ENCODE data around the gene KCNQ2. TPM values are rescaled to one million over a fixed set of nuclear protein-coding genes. Genes with fewer than 3 reads are reported as not detected.

KCNQ2 gene
- total RNA-seq, 2 donors from 2014 or later: 1.8 to 3.0 TPM

DNA sequence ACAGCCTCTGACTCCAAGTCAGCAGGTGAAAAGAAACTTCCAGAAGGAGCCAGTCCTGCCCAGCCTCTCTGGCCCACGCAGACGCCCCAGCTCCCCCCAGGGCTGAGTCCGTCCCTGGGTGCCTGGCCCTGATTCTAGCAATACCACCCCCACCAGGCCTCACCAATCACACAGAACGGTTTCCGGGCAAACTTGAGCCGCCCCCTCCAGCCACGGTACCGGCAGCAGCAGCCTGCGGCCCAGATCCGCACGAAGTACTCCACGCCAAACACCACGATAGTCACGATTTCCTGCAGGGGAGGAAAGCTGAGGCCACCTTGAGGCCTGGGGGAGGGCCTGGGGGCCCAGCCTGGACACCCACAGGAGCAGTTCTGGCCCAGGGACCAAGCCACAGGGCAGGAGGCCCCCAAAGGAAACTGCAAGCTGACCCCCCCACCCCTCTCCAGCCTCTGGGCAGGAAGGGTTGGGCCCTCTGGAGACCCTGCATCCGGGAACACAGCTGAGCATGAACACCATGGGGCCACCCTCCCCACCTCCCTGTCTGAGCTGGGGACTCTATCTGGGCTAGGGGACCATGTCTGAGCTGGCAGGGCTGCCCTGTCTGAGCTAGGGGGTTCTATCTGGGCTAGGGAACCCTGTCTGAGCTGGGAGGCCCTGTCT lies 27.2 kb downstream of the KCNQ2 start:
- no peak for DNase-seq
- H3K9me3 ChIP-seq: no peaks in the 10 kb centered on the region
- H3K27ac ChIP-seq: no peak overlapping the region
- ATAC-seq: no peak
- no peaks in the 10 kb centered on the region for H3K4me1 ChIP-seq
- no peaks in the 10 kb centered on the region for H3K36me3 ChIP-seq (replicated peaks in 1 of 2; ENCODE audit: insufficient read depth in 1 of 2, low read depth in 2 of 2)
- no peak overlapping the region for H3K4me3 ChIP-seq
- 64 to 82% methylated on average over 5 to 15 of the region's 15 CpGs for WGBS, 2 donors
- intact Hi-C loops (cut with DNase I): no loop called here
- TF ChIP-seq, protein P1, sequence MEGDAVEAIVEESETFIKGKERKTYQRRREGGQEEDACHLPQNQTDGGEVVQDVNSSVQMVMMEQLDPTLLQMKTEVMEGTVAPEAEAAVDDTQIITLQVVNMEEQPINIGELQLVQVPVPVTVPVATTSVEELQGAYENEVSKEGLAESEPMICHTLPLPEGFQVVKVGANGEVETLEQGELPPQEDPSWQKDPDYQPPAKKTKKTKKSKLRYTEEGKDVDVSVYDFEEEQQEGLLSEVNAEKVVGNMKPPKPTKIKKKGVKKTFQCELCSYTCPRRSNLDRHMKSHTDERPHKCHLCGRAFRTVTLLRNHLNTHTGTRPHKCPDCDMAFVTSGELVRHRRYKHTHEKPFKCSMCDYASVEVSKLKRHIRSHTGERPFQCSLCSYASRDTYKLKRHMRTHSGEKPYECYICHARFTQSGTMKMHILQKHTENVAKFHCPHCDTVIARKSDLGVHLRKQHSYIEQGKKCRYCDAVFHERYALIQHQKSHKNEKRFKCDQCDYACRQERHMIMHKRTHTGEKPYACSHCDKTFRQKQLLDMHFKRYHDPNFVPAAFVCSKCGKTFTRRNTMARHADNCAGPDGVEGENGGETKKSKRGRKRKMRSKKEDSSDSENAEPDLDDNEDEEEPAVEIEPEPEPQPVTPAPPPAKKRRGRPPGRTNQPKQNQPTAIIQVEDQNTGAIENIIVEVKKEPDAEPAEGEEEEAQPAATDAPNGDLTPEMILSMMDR (IDR thresholded peaks at IDR 0.05): no peak
- no peak for TF ChIP-seq POLR2A (IDR thresholded peaks at IDR 0.05)
- no peaks in the 10 kb centered on the region for H3K27me3 ChIP-seq

DNA sequence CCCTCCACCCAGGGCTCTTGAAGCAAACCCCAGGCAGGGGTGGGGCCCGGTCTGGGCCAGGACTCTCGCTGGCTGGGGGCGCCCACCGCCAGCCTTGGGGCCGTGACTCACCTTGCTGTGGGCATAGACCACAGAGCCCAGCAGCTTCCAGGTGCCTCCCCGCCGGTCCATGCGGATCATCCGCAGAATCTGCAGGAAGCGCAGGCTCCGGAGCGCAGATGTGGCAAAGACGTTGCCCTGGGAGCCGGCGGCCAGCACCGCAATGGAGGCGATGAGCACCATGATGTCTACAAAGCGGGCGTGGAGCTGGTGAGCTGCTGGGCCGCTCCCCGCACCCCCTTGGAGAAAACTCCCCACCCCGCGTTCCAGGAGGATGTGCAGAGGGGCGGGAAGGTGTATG lies 27.9 kb downstream of the KCNQ2 start:
- Histone ChIP-seq H3K9me3 (no peaks in the 10 kb centered on the region), H3K27ac (no peak overlapping the region), H3K4me1 (no peaks in the 10 kb centered on the region), H3K36me3 (replicated peaks in 1 of 2; ENCODE audit: insufficient read depth in 1 of 2, low read depth in 2 of 2) (no peaks in the 10 kb centered on the region), H3K27me3 (no peaks in the 10 kb centered on the region), H3K4me3 (no peak overlapping the region)
- intact Hi-C loops (cut with DNase I): no loop called here
- ATAC-seq: no peak
- no peak for TF ChIP-seq POLR2A (IDR thresholded peaks at IDR 0.05)
- TF ChIP-seq, protein P1 (IDR thresholded peaks at IDR 0.05): no peak
- no peak for DNase-seq
- 77% methylated on average over 23 of the region's 24 CpGs; no CpG with 5 or more reads in 1 of the 2 donors for WGBS, 2 donors

DNA sequence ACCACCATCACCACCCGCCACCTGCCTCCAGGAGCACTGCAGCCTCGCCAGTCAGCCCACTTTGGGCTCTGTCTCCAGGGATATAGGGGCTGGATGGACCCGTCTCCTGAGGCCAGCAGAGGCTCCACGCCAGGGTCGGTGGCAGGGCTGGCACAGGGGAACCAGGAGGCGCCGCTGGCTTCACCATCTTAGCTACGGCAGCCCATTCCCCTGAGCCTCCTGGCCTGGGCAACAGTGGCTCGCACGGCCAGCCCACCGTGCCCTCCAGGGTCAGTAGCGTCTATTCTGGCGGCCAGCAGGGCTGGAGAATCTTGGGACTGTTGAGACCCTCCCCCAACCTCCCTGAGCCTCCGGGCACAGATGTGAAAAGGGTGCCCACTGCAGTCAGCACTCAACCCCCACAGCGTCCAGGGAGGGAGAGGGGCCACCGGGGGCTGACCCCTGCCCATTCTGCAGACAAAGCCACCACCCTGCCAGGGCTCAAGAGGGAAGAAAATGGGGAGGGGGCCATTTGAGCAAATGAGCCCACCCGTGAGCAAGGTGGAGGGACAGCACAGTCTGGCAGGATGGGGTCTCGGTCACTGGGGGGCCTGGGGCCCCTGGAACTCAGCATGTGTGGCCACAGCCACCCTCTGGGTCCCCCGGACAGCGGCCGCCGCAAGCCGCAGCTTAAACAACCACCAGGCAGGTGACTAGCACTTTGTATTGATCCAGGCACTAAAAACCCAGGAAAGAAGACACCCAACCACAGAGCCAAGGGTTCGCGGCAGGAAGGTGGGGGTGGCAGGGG lies 28.7 kb downstream of the KCNQ2 start:
- H3K9me3 ChIP-seq: no peaks in the 10 kb centered on the region
- no peak for DNase-seq
- no peak overlapping the region for H3K27ac ChIP-seq
- no peaks in the 10 kb centered on the region for H3K27me3 ChIP-seq
- 60 to 65% methylated on average over 12 to 23 of the region's 25 CpGs for WGBS, 2 donors
- no peaks in the 10 kb centered on the region for H3K4me1 ChIP-seq
- no peak for ATAC-seq
- no peak overlapping the region for H3K4me3 ChIP-seq
- TF ChIP-seq, protein P1 (IDR thresholded peaks at IDR 0.05): no peak
- no peak for TF ChIP-seq POLR2A (IDR thresholded peaks at IDR 0.05)
- intact Hi-C loops (cut with DNase I): no loop called here
- H3K36me3 ChIP-seq (replicated peaks in 1 of 2; ENCODE audit: insufficient read depth in 1 of 2, low read depth in 2 of 2): no peaks in the 10 kb centered on the region

DNA sequence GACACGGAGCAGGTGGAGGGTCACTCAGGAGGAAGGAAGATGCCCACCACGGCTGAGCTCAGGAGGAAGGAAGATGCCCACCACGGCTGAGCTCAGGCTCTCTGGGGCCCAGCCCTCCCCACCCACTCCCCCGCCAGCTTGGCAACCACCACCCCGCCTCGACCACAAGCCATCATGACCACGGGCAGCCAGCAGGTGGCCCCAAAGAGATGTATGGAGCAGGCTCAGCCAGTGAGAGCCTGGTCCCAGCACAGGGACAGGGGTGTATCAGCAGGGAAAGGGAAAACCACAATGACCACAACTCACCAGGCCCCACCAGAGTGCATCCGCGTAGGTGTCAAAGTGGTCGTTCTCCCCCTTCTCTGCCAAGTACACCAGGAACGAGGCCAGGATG lies 30.4 kb downstream of the KCNQ2 start:
- Histone ChIP-seq H3K4me3 (no peak overlapping the region), H3K36me3 (replicated peaks in 1 of 2; ENCODE audit: insufficient read depth in 1 of 2, low read depth in 2 of 2) (no peaks in the 10 kb centered on the region), H3K27ac (no peak overlapping the region), H3K4me1 (no peaks in the 10 kb centered on the region), H3K27me3 (no peaks in the 10 kb centered on the region), H3K9me3 (no peaks in the 10 kb centered on the region)
- intact Hi-C loops (cut with DNase I): no loop called here
- TF ChIP-seq POLR2A (IDR thresholded peaks at IDR 0.05): no peak
- TF ChIP-seq, protein P1 (IDR thresholded peaks at IDR 0.05): peak in 5 of 7 experiments; percentile 15 to 36 (median 27)
- peak; percentile 49 for ATAC-seq
- peak; percentile 43 to 74 (median 56) for DNase-seq
- 21 to 48% methylated on average over 6 to 11 of the region's 11 CpGs for WGBS, 2 donors
